Esophagus muscularis mucosa (tissue), 4 donors: ENCODE results near the gene CDH4. TPM values are rescaled to one million over a fixed set of nuclear protein-coding genes. Genes with fewer than 3 reads are reported as not detected.
"Not testable (repeated sequence)": the region's sequence is repeated elsewhere in the genome, so short reads cannot be mapped to it uniquely, and the experiment has no call there.

Experiments
- DNase-seq: peaks from one replicate; pipeline ENCODE4 v3.0.0-alpha.2; 2017; ENCODE audit errors: extremely low spot score
- H3K27ac ChIP-seq, 4 donors: fragments of 200-600 bp; sonication (generic); replicated peaks in 1 of 4; 1 replicate in 3 of 4; 2 replicates in 1 of 4; pipeline ENCODE4 v1.5.1; 2016 to 2019; ENCODE audit warnings: mild to moderate bottlenecking in 1 of 4
- H3K27me3 ChIP-seq, 4 donors: fragments of 200-600 bp; sonication (generic); one replicate each; pipeline versions ENCODE4 v1.5.1 to v1.6.0; 2016 to 2019
- H3K36me3 ChIP-seq, 4 donors: fragments of 200-600 bp; sonication (generic); one replicate each; pipeline ENCODE4 v1.5.1; 2016 to 2019
- H3K4me1 ChIP-seq, 4 donors: fragments of 200-600 bp; sonication (generic); one replicate each; pipeline ENCODE4 v1.5.1; 2016 to 2019
- H3K4me3 ChIP-seq, 4 donors: fragments of 200-600 bp; sonication (generic); 1 replicate in 2 of 4; 2 replicates in 2 of 4; pipeline ENCODE4 v1.5.1; 2016 to 2019; ENCODE audit warnings: mild to moderate bottlenecking in 4 of 4, moderate library complexity in 1 of 4
- H3K9me3 ChIP-seq, 4 donors: fragments of 200-600 bp; sonication (generic); 1 replicate in 3 of 4; 2 replicates in 1 of 4; pipeline ENCODE4 v1.5.1; 2016 to 2019
- EP300 ChIP-seq: sonication (generic); formaldehyde crosslinking; IDR thresholded peaks from one replicate; pipeline ENCODE4 v1.6.1; 2017; ENCODE audit warnings: antibody characterized with exemption
- POLR2A ChIP-seq: fragments of 450-650 bp; IDR thresholded peaks from one replicate; pipeline ENCODE4 v1.6.1; 2017; ENCODE audit warnings: antibody characterized with exemption, moderate library complexity, mild to moderate bottlenecking, low read depth
- POLR2AphosphoS5 ChIP-seq, 2 donors: sonication (generic); formaldehyde crosslinking; IDR thresholded peaks; one replicate each; pipeline ENCODE4 v1.6.1; 2017; ENCODE audit warnings: antibody characterized with exemption in 2 of 2
- WGBS: methylation state at CpG from one replicate; pipeline ENCODE4 v1.1.5; 2018; 5-methylcytosine and 5-hydroxymethylcytosine counted together
- intact Hi-C: fragments of 100-400 bp; cut with DNase I; formaldehyde crosslinking; loops from one replicate; pipeline ENCODE4 v1.15.1; 2023
- total RNA-seq, 4 donors: library from RNA; depleted of rRNA; stranded (reverse); fragments of >200 nt; gene quantifications; one replicate each; pipeline versions ENCODE4 v1.1.0 to v1.2.1, GENCODE V29; 2016
- TF ChIP-seq, protein P1 (sequence below), 3 experiments: fragments of 200-600 bp in 2 of 3; fragments of 450-650 bp in 1 of 3; sonication (generic) in 2 of 3; IDR thresholded peaks; one replicate each; pipeline ENCODE4 v1.5.1; 2017 to 2019; ENCODE audit warnings: antibody characterized with exemption in 3 of 3, mild to moderate bottlenecking in 2 of 3, moderate library complexity in 1 of 3

Gene CDH4
- total RNA-seq, 4 donors from 2014 or later = 0.42 to 1.3 (median 0.48) TPM

- H3K27ac ChIP-seq = no peak overlapping the region
- DNase-seq = no peak
- H3K27me3 ChIP-seq = peaks cover 0 to 28% (median 0%) of the 10 kb centered on the region in 4 donors
- intact Hi-C loops = no loop called here
- no peak overlapping the region for H3K4me3 ChIP-seq
- 70% methylated on average over 7 of the region's 7 CpGs for WGBS
- no peak for TF ChIP-seq EP300
- no peaks in the 10 kb centered on the region for H3K36me3 ChIP-seq
- no peaks in the 10 kb centered on the region for H3K4me1 ChIP-seq
- H3K9me3 ChIP-seq = peaks cover 0 to 8% (median 0%) of the 10 kb centered on the region in 4 donors
Observed at GRCh38 chr20:61420781-61421180, 168.7 kb downstream of the CDH4 start.

DNA sequence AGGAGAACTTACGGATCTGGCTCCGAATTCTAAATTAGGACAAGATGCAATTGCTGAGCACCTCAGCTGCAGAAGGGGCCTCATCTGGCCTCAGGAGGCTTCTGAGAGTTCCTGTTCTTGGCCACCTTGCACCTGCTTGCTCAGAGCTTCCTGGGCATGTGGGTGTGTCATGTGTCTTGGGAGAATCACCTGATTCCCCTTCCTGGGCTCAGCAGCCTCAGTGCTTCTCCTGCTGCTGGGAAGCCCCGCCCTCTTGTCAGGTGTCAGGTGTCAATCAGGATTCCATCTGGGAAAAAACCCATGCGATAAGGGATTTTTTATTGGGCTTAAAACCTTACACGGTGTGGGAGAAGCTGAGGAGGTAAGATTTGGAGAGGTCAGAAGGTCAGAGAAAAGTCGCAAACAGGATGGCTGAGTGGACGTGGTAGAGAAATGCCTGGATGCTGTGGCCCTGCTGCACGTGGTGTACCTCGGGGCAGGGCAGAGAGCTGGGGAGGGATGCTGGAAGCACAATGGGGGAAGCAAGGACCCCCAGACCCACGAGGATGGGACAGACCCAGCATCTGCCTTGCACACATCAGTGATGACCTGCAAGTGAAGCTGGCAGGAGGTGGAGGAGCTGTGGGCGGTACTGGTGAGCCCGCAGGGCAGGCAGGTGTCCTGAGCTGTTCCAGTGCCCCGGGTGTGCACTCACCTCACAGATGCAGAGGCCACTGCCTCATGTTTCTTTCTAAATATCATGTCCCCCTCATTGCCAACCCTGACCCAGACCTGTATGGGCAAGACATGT lies 170.8 kb downstream of the CDH4 start:
- Histone ChIP-seq H3K9me3 (peaks cover 0 to 8% (median 0%) of the 10 kb centered on the region in 4 donors), H3K27ac (no peak overlapping the region), H3K4me1 (no peaks in the 10 kb centered on the region), H3K36me3 (no peaks in the 10 kb centered on the region), H3K4me3 (no peak overlapping the region), H3K27me3 (peaks cover 0 to 28% (median 0%) of the 10 kb centered on the region in 4 donors)
- DNase-seq = no peak
- 60% methylated on average over 12 of the region's 13 CpGs for WGBS
- intact Hi-C loops = no loop called here
- TF ChIP-seq EP300 (no peak), POLR2A (no peak), POLR2AphosphoS5 (IDR thresholded peaks at IDR 0.05) (no peak)
- TF ChIP-seq, protein P1, sequence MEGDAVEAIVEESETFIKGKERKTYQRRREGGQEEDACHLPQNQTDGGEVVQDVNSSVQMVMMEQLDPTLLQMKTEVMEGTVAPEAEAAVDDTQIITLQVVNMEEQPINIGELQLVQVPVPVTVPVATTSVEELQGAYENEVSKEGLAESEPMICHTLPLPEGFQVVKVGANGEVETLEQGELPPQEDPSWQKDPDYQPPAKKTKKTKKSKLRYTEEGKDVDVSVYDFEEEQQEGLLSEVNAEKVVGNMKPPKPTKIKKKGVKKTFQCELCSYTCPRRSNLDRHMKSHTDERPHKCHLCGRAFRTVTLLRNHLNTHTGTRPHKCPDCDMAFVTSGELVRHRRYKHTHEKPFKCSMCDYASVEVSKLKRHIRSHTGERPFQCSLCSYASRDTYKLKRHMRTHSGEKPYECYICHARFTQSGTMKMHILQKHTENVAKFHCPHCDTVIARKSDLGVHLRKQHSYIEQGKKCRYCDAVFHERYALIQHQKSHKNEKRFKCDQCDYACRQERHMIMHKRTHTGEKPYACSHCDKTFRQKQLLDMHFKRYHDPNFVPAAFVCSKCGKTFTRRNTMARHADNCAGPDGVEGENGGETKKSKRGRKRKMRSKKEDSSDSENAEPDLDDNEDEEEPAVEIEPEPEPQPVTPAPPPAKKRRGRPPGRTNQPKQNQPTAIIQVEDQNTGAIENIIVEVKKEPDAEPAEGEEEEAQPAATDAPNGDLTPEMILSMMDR (IDR thresholded peaks at IDR 0.05) = no peak

DNA sequence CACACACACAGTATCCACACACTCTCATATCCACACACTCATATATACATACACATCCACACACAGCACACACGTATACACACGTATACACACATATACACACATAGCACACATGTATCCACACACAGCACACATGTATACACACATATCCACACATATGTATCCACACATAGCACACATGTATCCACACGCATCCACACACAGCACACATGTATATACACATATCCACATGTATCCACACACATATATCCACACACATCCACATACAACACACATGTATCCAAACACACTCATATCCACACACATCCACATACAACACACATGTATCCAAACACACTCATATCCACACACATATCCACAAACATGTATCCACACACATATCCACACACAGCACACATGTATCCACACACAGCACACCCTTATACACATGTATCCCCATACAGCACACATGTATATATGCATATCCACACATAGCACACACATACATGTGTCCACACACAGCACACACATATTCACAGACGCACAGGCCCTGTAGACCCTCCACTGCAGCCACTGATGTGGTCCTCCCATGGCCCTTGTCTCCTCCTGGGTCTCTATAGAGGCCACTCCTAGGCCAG lies 172.1 kb downstream of the CDH4 start:
- Histone ChIP-seq H3K36me3 (no peaks in the 10 kb centered on the region), H3K4me1 (no peaks in the 10 kb centered on the region), H3K27me3 (peaks cover 0 to 20% (median 0%) of the 10 kb centered on the region in 4 donors), H3K9me3 (peaks cover 0 to 8% (median 0%) of the 10 kb centered on the region in 4 donors), H3K4me3 (no peak overlapping the region), H3K27ac (no peak overlapping the region)
- DNase-seq = no peak
- WGBS = 92% methylated on average over 4 of the region's 4 CpGs
- TF ChIP-seq, protein P1 (IDR thresholded peaks at IDR 0.05) = no peak
- TF ChIP-seq POLR2A = no peak
- intact Hi-C loops = no loop called here

GRCh38 chr20:61424628-61425420 lies 172.8 kb downstream of the CDH4 start:
- H3K36me3 ChIP-seq = no peaks in the 10 kb centered on the region

GRCh38 chr20:61425541-61425991 lies 173.5 kb downstream of the CDH4 start:
- intact Hi-C loops, H3K4me1 ChIP-seq, H3K27me3 ChIP-seq, DNase-seq, H3K9me3 ChIP-seq, H3K4me3 ChIP-seq, H3K27ac ChIP-seq, H3K36me3 ChIP-seq: not testable (repeated sequence)
- 95% methylated on average over 11 of the region's 18 CpGs for WGBS

More at GRCh38 chr20:61424628-61425420, 172.8 kb downstream of the CDH4 start:
- no peaks in the 10 kb centered on the region for H3K4me1 ChIP-seq
- H3K4me3 ChIP-seq = no peak overlapping the region
- intact Hi-C loops = no loop called here
- DNase-seq = no peak
- peaks cover 0 to 8% (median 0%) of the 10 kb centered on the region in 4 donors for H3K9me3 ChIP-seq
- peaks cover 0 to 14% (median 0%) of the 10 kb centered on the region in 4 donors for H3K27me3 ChIP-seq
- TF ChIP-seq POLR2AphosphoS5 (IDR thresholded peaks at IDR 0.05) (no peak), EP300 (no peak), POLR2A (no peak)
- TF ChIP-seq, protein P1 (IDR thresholded peaks at IDR 0.05) = no peak
- WGBS = 92% methylated on average over 16 of the region's 25 CpGs
- no peak overlapping the region for H3K27ac ChIP-seq
